HCT116 (cell line): Measurements from ENCODE around the gene SPDYE3. TPM values are rescaled to one million over a fixed set of nuclear protein-coding genes. Genes with fewer than 3 reads are reported as not detected.

ENCODE experiments used
- ATAC-seq: fragments of 200-7000 bp; cut with Tn5 transposase; 2 replicates; pipeline ENCODE4 v1.9.1; 2020; ENCODE audit warnings: mild to moderate bottlenecking, moderate library complexity
- BruUV-seq: library from RNA; stranded (reverse); fragments of 400-500 nt; replicated peaks from 2 replicates; lab custom pipeline; 2021; lab: Mats Ljungman, UMichigan
- CTCF ChIA-PET: fragments of 300-600 bp; sonication (Branson Sonifier 250); formaldehyde crosslinking; loops from one replicate; lab custom pipeline; 2021; ENCODE audit warnings: antibody characterized with exemption; lab: Charles Lee
- POLR2A ChIA-PET: fragments of 300-600, 350-600 bp; sonication (Branson Sonifier 250); formaldehyde crosslinking; loops from one replicate; lab custom pipeline; 2021; ENCODE audit warnings: antibody characterized with exemption; lab: Charles Lee
- RAD21 ChIA-PET, 2 experiments: fragments of 300-600 bp; sonication (Branson Sonifier 250); formaldehyde crosslinking; loops; one replicate each; lab custom pipeline; 2023; ENCODE audit warnings: low total read pairs in 2 of 2; ENCODE audit not compliant: uncharacterized antibody in 2 of 2, unreplicated experiment in 2 of 2, low non-redundant PET in 1 of 2; lab: Charles Lee
- DNase-seq: peaks from one replicate; pipeline ENCODE4 v3.0.0-alpha.2; 2010; ENCODE audit warnings: low read depth, low spot score
- H2AFZ ChIP-seq: fragments of 200-600 bp; shearing (Covaris generic), sonication (generic); 2 replicates; pipeline ENCODE4 v1.6.1; 2017; ENCODE audit warnings: low read depth, mixed run types, mixed read lengths, antibody characterized with exemption, low read length; ENCODE audit not compliant: poor library complexity, severe bottlenecking
- H3K27ac ChIP-seq: 2 replicates; pipeline ENCODE4 v1.5.1; 2012; ENCODE audit warnings: low read depth, low read length
- H3K27me3 ChIP-seq: fragments of 200-600 bp; sonication (generic); 2 replicates; pipeline ENCODE4 v1.6.1; 2016; ENCODE audit warnings: mixed run types, low read length, mixed read lengths; ENCODE audit not compliant: insufficient read depth
- H3K36me3 ChIP-seq, 2 experiments: fragments of 200-500 bp in 1 of 2; fragments of 200-600 bp in 1 of 2; sonication (Bioruptor generic) in 1 of 2; sonication (generic) in 1 of 2; 2 replicates each; pipeline versions ENCODE4 v1.5.1 to v1.6.1; 2014 to 2016; ENCODE audit warnings: low read length in 2 of 2, inconsistent platforms in 1 of 2, mixed read lengths in 1 of 2, mixed run types in 1 of 2; ENCODE audit not compliant: insufficient read depth in 2 of 2, control insufficient read depth in 1 of 2
- H3K4me1 ChIP-seq, 2 experiments: fragments of 200-600 bp in 1 of 2; sonication (generic) in 1 of 2; 2 replicates each; pipeline versions ENCODE4 v1.5.1 to v1.6.1; 2012 to 2017; ENCODE audit warnings: low read length in 2 of 2, inconsistent platforms in 1 of 2, mild to moderate bottlenecking in 1 of 2, mixed read lengths in 1 of 2, mixed run types in 1 of 2, moderate library complexity in 1 of 2; ENCODE audit not compliant: insufficient read depth in 2 of 2, control insufficient read depth in 1 of 2
- H3K4me2 ChIP-seq: fragments of 200-600 bp; sonication (generic); 2 replicates; pipeline ENCODE4 v1.6.1; 2017; ENCODE audit warnings: mixed run types, low read length, mixed read lengths
- H3K4me3 ChIP-seq, 2 experiments: fragments of 200-600 bp in 1 of 2; sonication (generic) in 1 of 2; replicated peaks in 1 of 2; 2 replicates each; pipeline ENCODE4 v1.5.1; 2011 to 2016; ENCODE audit warnings: low read length in 2 of 2, control low read depth in 1 of 2, low read depth in 1 of 2, mild to moderate bottlenecking in 1 of 2, mixed read lengths in 1 of 2, mixed run types in 1 of 2
- H3K79me2 ChIP-seq: fragments of 200-600 bp; sonication (generic); 2 replicates; pipeline ENCODE4 v1.6.1; 2017; ENCODE audit warnings: mild to moderate bottlenecking, mixed run types, low read length, moderate library complexity, mixed read lengths; ENCODE audit not compliant: insufficient read depth
- H3K9ac ChIP-seq: fragments of 200-600 bp; sonication (generic); 2 replicates; pipeline ENCODE4 v1.6.1; 2016; ENCODE audit warnings: low read length, mixed read lengths
- H3K9me2 ChIP-seq: fragments of 200-600 bp; sonication (generic), shearing (Covaris generic); 2 replicates; pipeline ENCODE4 v1.6.1; 2017; ENCODE audit warnings: mixed run types, mild to moderate bottlenecking, moderate library complexity; ENCODE audit not compliant: insufficient read depth
- H3K9me3 ChIP-seq, 2 experiments: fragments of 200-500 bp in 1 of 2; fragments of 200-600 bp in 1 of 2; sonication (Bioruptor generic) in 1 of 2; sonication (generic) in 1 of 2; 2 replicates each; pipeline ENCODE4 v1.6.1; 2014 to 2017; ENCODE audit warnings: low read length in 2 of 2, mixed read lengths in 2 of 2, inconsistent platforms in 1 of 2, low read depth in 1 of 2, mild to moderate bottlenecking in 1 of 2, mixed run types in 1 of 2, moderate library complexity in 1 of 2; ENCODE audit not compliant: control insufficient read depth in 1 of 2, insufficient read depth in 1 of 2
- H4K20me1 ChIP-seq: fragments of 200-600 bp; sonication (generic), shearing (Covaris generic); 2 replicates; pipeline ENCODE4 v1.6.1; 2017; ENCODE audit warnings: mixed run types, mild to moderate bottlenecking, moderate library complexity; ENCODE audit not compliant: insufficient read depth
- CTCF ChIP-seq, 3 experiments: fragments of 200-600 bp in 1 of 3; sonication (generic) in 1 of 3; IDR thresholded peaks in 2 of 3; conservative IDR thresholded peaks in 1 of 3; 2 replicates each; pipeline ENCODE4 v1.5.1; 2012 to 2017; ENCODE audit warnings: low read depth in 2 of 3, low read length in 2 of 3, antibody characterized with exemption in 1 of 3, borderline replicate concordance in 1 of 3, control low read depth in 1 of 3, mild to moderate bottlenecking in 1 of 3, mixed read lengths in 1 of 3, mixed run types in 1 of 3, moderate library complexity in 1 of 3; ENCODE audit not compliant: insufficient read depth in 1 of 3
- POLR2AphosphoS5 ChIP-seq: IDR thresholded peaks from 2 replicates; pipeline ENCODE4 v1.6.1; 2011; ENCODE audit warnings: mild to moderate bottlenecking, low read depth, low read length, moderate library complexity
- TCF7L2 ChIP-seq: IDR thresholded peaks from 2 replicates; pipeline ENCODE4 v1.7.0; 2011; ENCODE audit warnings: borderline replicate concordance, inconsistent platforms; ENCODE audit not compliant: insufficient read depth, insufficient read length; ENCODE audit errors: extremely low read depth
- intact Hi-C: fragments of 100-400 bp; cut with micrococcal nuclease; formaldehyde crosslinking; loops from 2 replicates; pipeline ENCODE4 v1.10.0; 2022
- total RNA-seq: library from RNA; stranded (reverse); gene quantifications from one replicate; pipeline ENCODE4 v1.2.1, GENCODE V29; 2021; ENCODE audit not compliant: unreplicated experiment

SPDYE3 gene
- total RNA-seq, 1 experiment from 2014 or later, result not detected

- CTCF ChIA-PET, result no interaction called here
- TF ChIP-seq POLR2AphosphoS5, result no peak
- Histone ChIP-seq H4K20me1 (no peaks in the 10 kb centered on the region), H3K4me1 (no peaks in the 10 kb centered on the region), H3K27ac (no peak overlapping the region), H3K9me3 (no peaks in the 10 kb centered on the region), H3K36me3 (peaks cover 47 to 64% of the 10 kb centered on the region in 2 experiments), H2AFZ (no peak overlapping the region), H3K4me3 (no peak overlapping the region), H3K27me3 (no peaks in the 10 kb centered on the region), H3K9me2 (no peaks in the 10 kb centered on the region), H3K9ac (no peak overlapping the region), H3K4me2 (no peak overlapping the region), H3K79me2 (peaks cover 5% of the 10 kb centered on the region; the same call in 1 of the 2 replicates)
- intact Hi-C loops, result no loop called here
- ATAC-seq (no peak), DNase-seq (no peak)
- RAD21 ChIA-PET, result no interaction called here
- POLR2A ChIA-PET, result no interaction called here
- no TSS peak for BruUV-seq
These were observed 49.6 kb downstream of the SPDYE3 start for GRCh38 chr7:100357131-100357561.

GRCh38 chr7:100358027-100358856 is 50.7 kb downstream of the SPDYE3 start, which contains the start of gene PILRB:
PILRB (plus strand) TSS chr7:100358117; CDS start chr7:100358303, 186 bp downstream.
- H3K27me3 ChIP-seq, result no peaks in the 10 kb centered on the region
- no peak within 1 kb of the TSS for H3K4me3 ChIP-seq
- TF ChIP-seq CTCF (IDR thresholded peaks at IDR 0.05 in 2 of 3, conservative IDR thresholded peaks at IDR 0.05 in 1 of 3; ENCODE audit: borderline replicate concordance in 1 of 3, insufficient read depth in 1 of 3, low read depth in 2 of 3, low read length in 2 of 3) (peak in 1 of 3 experiments; percentile 15; a peak in 1 of 6 replicates), TCF7L2 (no peak)
- peaks cover 5% of the 10 kb centered on the region; the same call in 1 of the 2 replicates for H3K79me2 ChIP-seq
- ATAC-seq (peak; percentile 34; the same call in 1 of the 2 replicates), DNase-seq (no peak)
- H3K9me3 ChIP-seq, result no peaks in the 10 kb centered on the region
- no peaks in the 10 kb centered on the region for H4K20me1 ChIP-seq
- no peak within 1 kb of the TSS for H3K9ac ChIP-seq
- H3K4me2 ChIP-seq, result no peak within 1 kb of the TSS
- no peak within 1 kb of the TSS for H3K27ac ChIP-seq
- ChIA-PET POLR2A (no interaction called here), CTCF (no interaction called here), RAD21 (no interaction called here)
- H3K9me2 ChIP-seq, result no peaks in the 10 kb centered on the region
- no TSS peak for BruUV-seq
- H3K36me3 ChIP-seq, result peaks cover 46 to 75% of the 10 kb centered on the region in 2 experiments
- no peak within 1 kb of the TSS for H2AFZ ChIP-seq
- intact Hi-C loops, result no loop called here
- no peaks in the 10 kb centered on the region for H3K4me1 ChIP-seq
